Measurements from ENCODE around the gene PDE10A.

GRCh38 chr6:165571721-165572132, 91.3 kb downstream of the PDE10A start:
- TF ChIP-seq CREB1 (CRISPR knock-in tag; IDR thresholded peaks at IDR 0.05) (no peak), ZSCAN18 (CRISPR knock-in tag; IDR thresholded peaks at IDR 0.05) (no peak), CTCF (IDR thresholded peaks at IDR 0.05) (no peak), FOXJ3 (CRISPR knock-in tag; IDR thresholded peaks at IDR 0.05; ENCODE audit: borderline replicate concordance) (no peak), MLX (CRISPR knock-in tag; IDR thresholded peaks at IDR 0.05) (no peak), E2F1 (CRISPR knock-in tag; IDR thresholded peaks at IDR 0.05) (no peak), JUN (CRISPR knock-in tag; IDR thresholded peaks at IDR 0.05) (no peak), RELA (CRISPR knock-in tag; IDR thresholded peaks at IDR 0.05; ENCODE audit: borderline replicate concordance) (no peak), NR2C2 (CRISPR knock-in tag; IDR thresholded peaks at IDR 0.05) (no peak)

Measured in WTC11 (cell line).